ENCODE data around the gene HOXA9.

- no peak for TF ChIP-seq POLR2A (IDR thresholded peaks at IDR 0.05)
- no peak for TF ChIP-seq CTCF (IDR thresholded peaks at IDR 0.05)
These were observed 1.9 kb downstream of the HOXA9 start for GRCh38 chr7:27163288-27164044.

Data from Peyer's patch (tissue), 4 donors.